Spleen (tissue), 7 donors: ENCODE measurements around the gene APOC3.

Experiments
- CTCF ChIP-seq, 11 experiments: fragments of 200-600 bp in 7 of 11; fragments of 450-650 bp in 4 of 11; sonication (generic) in 4 of 11; IDR thresholded peaks in 8 of 11; conservative IDR thresholded peaks in 3 of 11; 1 replicate in 7 of 11; 2 replicates in 4 of 11; pipeline versions ENCODE4 v1.4.0 to v1.8.0; 2016 to 2021; ENCODE audit warnings: antibody characterized with exemption in 11 of 11, inconsistent platforms in 4 of 11, mild to moderate bottlenecking in 1 of 11
- POLR2A ChIP-seq, 3 donors: fragments of 450-650 bp; IDR thresholded peaks; one replicate each; pipeline ENCODE4 v1.5.1; 2017; ENCODE audit warnings: antibody characterized with exemption in 3 of 3, mild to moderate bottlenecking in 1 of 3
- POLR2AphosphoS5 ChIP-seq, 3 donors: sonication (generic); formaldehyde crosslinking; IDR thresholded peaks; one replicate each; pipeline ENCODE4 v1.5.1; 2017; ENCODE audit warnings: antibody characterized with exemption in 3 of 3
- donor health status: DM: no; HTN: no; CAD: no; lungs with moderate emphysema.
- donor health status: DM: no; HTN: no; CAD: no.
- donor health status: DM: no; HTN: no; CAD: no.

GRCh38 chr11:116868066-116868465, 38.4 kb downstream of the APOC3 start:
- TF ChIP-seq CTCF (IDR thresholded peaks at IDR 0.05 in 8 of 11, conservative IDR thresholded peaks at IDR 0.05 in 3 of 11) (no peak), POLR2AphosphoS5 (IDR thresholded peaks at IDR 0.05) (no peak), POLR2A (IDR thresholded peaks at IDR 0.05) (no peak)
